Ovary (tissue), 9 donors: ENCODE measurements around the gene KIF1C. TPM values are rescaled to one million over a fixed set of nuclear protein-coding genes. Genes with fewer than 3 reads are reported as not detected.
A peak's percentile ranks its signal among the peaks of the same experiment; 100 is the strongest.

Experiments
- DNase-seq, 5 donors: peaks; one replicate each; pipeline ENCODE4 v3.0.0-alpha.2; 2019 to 2020
- H3K27ac ChIP-seq, 2 donors: fragments of 200-600 bp; one replicate each; pipeline versions ENCODE4 v1.5.1 to v1.8.0; 2019 to 2022
- H3K27me3 ChIP-seq: fragments of 200-600 bp; one replicate; pipeline ENCODE4 v1.8.0; 2022
- H3K36me3 ChIP-seq: fragments of 200-600 bp; sonication (generic); one replicate; pipeline ENCODE4 v1.5.1; 2019
- H3K4me1 ChIP-seq: one replicate; pipeline ENCODE4 v1.8.1; 2013; ENCODE audit warnings: mild to moderate bottlenecking, moderate library complexity; ENCODE audit not compliant: insufficient read depth
- H3K4me3 ChIP-seq: fragments of 200-600 bp; sonication (generic); one replicate; pipeline ENCODE4 v1.5.1; 2017
- H3K9me3 ChIP-seq, 2 donors: fragments of 200-600 bp in 1 of 2; sonication (generic) in 1 of 2; one replicate each; pipeline versions ENCODE4 v1.5.1 to v1.8.1; 2013 to 2019; ENCODE audit warnings: mild to moderate bottlenecking in 1 of 2, moderate library complexity in 1 of 2
- EP300 ChIP-seq: sonication (generic); formaldehyde crosslinking; IDR thresholded peaks from one replicate; pipeline ENCODE4 v1.6.1; 2017; ENCODE audit warnings: antibody characterized with exemption
- POLR2A ChIP-seq: fragments of 450-650 bp; IDR thresholded peaks from one replicate; pipeline ENCODE4 v1.6.1; 2017; ENCODE audit warnings: antibody characterized with exemption, mild to moderate bottlenecking, moderate library complexity
- WGBS, 3 donors: extraction: QIAGEN DNeasy Blood & Tissue Kit in 1 of 3; methylation state at CpG; one replicate each; pipeline versions ENCODE4 v1.1.5 to v1.1.7; 2013 to 2017; 5-methylcytosine and 5-hydroxymethylcytosine counted together
- intact Hi-C, 4 donors: fragments of 100-400 bp; cut with DNase I; formaldehyde crosslinking; loops; one replicate each; pipeline versions ENCODE4 v1.11.0 to v1.15.1; 2022 to 2023
- polyA plus RNA-seq, 2 donors: library from polyadenylated mRNA; stranded (reverse); fragments of 200-250 nt in 1 of 2; fragments of 350-450 nt in 1 of 2; fragmentation: Illumina TruSeq in 1 of 2; extraction: RNeasy Lipid Tissue Mini Kit (QIAGEN cat#74804) in 1 of 2; gene quantifications; one replicate each; pipeline ENCODE4 v1.2.3, GENCODE V29; 2013 to 2014
- total RNA-seq, 7 donors: library from RNA; depleted of rRNA in 2 of 7; stranded (reverse); fragments of >200 nt in 2 of 7; fragmentation: NEBNext Ultra II Directional in 3 of 7; extraction: Animal tissue kit (Norgen Biotek cat#: 25700) in 3 of 7; gene quantifications; one replicate each; pipeline versions ENCODE4 v1.1.0 to v1.2.4, GENCODE V29; 2016 to 2023
- TF ChIP-seq, protein P1 (sequence below), 3 donors: fragments of 450-650 bp in 2 of 3; fragments of 200-600 bp in 1 of 3; IDR thresholded peaks; one replicate each; pipeline versions ENCODE4 v1.5.1 to v1.8.0; 2016 to 2022; ENCODE audit warnings: antibody characterized with exemption in 3 of 3, mild to moderate bottlenecking in 1 of 3
- donor health status: DM: no; HTN: no; CAD: no; lungs with moderate emphysema.
- donor health status: DM: no; HTN: no; CAD: no.
- donor health status: Bipolar disorder and iron deficiency.
- donor health status: DM: yes; HTN: yes; CAD: no.
- donor health status: DM: no; HTN: no; CAD: no.
- donor health status: DM: yes; HTN: yes; CAD: no.

KIF1C gene
- total and polyA plus RNA-seq, 9 donors: 17.5 to 129 (median 90.3) TPM

- intact Hi-C loops: no loop called here
- H3K36me3 ChIP-seq: no peaks in the 10 kb centered on the region
Measured at GRCh38 chr17:4959261-4959965, 38.3 kb upstream of the KIF1C start.

DNA sequence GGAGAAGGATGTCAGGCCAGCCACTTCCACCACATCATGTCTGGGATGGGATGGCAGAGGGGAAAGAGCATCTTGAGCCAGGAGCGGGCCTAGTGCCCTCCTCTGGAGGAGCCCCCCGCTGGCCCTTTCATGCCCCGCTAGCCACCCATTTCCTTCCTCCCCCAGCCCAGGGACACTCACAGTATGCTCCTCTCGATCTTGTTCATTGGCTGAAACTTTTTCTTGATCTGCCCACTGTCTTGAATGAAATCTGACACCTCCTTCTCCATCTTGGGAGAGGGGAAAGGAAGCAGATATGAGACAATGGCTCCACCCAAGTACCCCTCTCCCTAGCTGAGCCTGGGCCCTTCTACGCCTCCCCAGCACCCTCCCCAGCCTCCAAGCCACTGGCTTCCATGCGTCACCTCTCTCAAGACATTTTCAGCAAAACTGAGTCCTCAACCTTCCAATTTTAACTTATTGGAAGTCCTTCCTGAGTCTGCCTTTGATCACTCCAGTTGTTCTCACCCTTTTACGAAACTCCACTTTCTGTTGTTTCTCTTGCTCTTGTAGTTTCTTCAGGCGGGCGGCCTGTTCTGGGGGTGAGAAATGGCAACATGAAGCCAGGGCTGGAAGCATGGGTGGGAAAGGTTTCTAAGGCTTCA lies 37.3 kb upstream of the KIF1C start:
- H3K4me1 ChIP-seq: no peaks in the 10 kb centered on the region
- DNase-seq: no peak
- 83 to 87% (median 84%) methylated on average over 9 of the region's 9 CpGs for WGBS, 3 donors
- no peaks in the 10 kb centered on the region for H3K9me3 ChIP-seq
- no peaks in the 10 kb centered on the region for H3K36me3 ChIP-seq
- TF ChIP-seq, protein P1, sequence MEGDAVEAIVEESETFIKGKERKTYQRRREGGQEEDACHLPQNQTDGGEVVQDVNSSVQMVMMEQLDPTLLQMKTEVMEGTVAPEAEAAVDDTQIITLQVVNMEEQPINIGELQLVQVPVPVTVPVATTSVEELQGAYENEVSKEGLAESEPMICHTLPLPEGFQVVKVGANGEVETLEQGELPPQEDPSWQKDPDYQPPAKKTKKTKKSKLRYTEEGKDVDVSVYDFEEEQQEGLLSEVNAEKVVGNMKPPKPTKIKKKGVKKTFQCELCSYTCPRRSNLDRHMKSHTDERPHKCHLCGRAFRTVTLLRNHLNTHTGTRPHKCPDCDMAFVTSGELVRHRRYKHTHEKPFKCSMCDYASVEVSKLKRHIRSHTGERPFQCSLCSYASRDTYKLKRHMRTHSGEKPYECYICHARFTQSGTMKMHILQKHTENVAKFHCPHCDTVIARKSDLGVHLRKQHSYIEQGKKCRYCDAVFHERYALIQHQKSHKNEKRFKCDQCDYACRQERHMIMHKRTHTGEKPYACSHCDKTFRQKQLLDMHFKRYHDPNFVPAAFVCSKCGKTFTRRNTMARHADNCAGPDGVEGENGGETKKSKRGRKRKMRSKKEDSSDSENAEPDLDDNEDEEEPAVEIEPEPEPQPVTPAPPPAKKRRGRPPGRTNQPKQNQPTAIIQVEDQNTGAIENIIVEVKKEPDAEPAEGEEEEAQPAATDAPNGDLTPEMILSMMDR (IDR thresholded peaks at IDR 0.05): no peak
- TF ChIP-seq EP300 (no peak), POLR2A (no peak)
- H3K27ac ChIP-seq: no peak overlapping the region
- no peaks in the 10 kb centered on the region for H3K27me3 ChIP-seq
- no peak overlapping the region for H3K4me3 ChIP-seq
- intact Hi-C loops: no loop called here

More at GRCh38 chr17:4959261-4959965, 38.3 kb upstream of the KIF1C start:
- Histone ChIP-seq H3K4me1 (no peaks in the 10 kb centered on the region), H3K4me3 (no peak overlapping the region), H3K9me3 (no peaks in the 10 kb centered on the region), H3K27ac (no peak overlapping the region), H3K27me3 (no peaks in the 10 kb centered on the region)
- TF ChIP-seq EP300 (no peak), POLR2A (no peak)
- TF ChIP-seq, protein P1 (IDR thresholded peaks at IDR 0.05): no peak
- 79 to 84% (median 79%) methylated on average over 18 of the region's 18 CpGs for WGBS, 3 donors
- DNase-seq: no peak

- Histone ChIP-seq H3K4me3 (no peak overlapping the region), H3K4me1 (peaks cover 8% of the 10 kb centered on the region), H3K36me3 (no peaks in the 10 kb centered on the region), H3K9me3 (no peaks in the 10 kb centered on the region), H3K27ac (no peak overlapping the region), H3K27me3 (no peaks in the 10 kb centered on the region)
- no peak for DNase-seq
- 94 to 96% (median 95%) methylated on average over 15 of the region's 15 CpGs for WGBS, 3 donors
- no peak for TF ChIP-seq POLR2A
- TF ChIP-seq, protein P1 (IDR thresholded peaks at IDR 0.05): no peak
- no peak for TF ChIP-seq EP300
- intact Hi-C loops: no loop called here
Measured at GRCh38 chr17:4965311-4965986, 32.3 kb upstream of the KIF1C start.

- Histone ChIP-seq H3K4me1 (peaks cover 8% of the 10 kb centered on the region), H3K27ac (peak overlapping the region; percentile 67 to 99), H3K4me3 (peak overlapping the region; percentile 81), H3K36me3 (no peaks in the 10 kb centered on the region), H3K9me3 (no peaks in the 10 kb centered on the region), H3K27me3 (no peaks in the 10 kb centered on the region)
- 0 to 1% (median 0%) methylated on average over 42 of the region's 42 CpGs for WGBS, 3 donors
- DNase-seq: peak; percentile 95 to 98 (median 97)
- no peak for TF ChIP-seq EP300
- TF ChIP-seq, protein P1 (IDR thresholded peaks at IDR 0.05): peak in 1 of 3 donors; percentile 6
- intact Hi-C loops: no loop called here
Measured at GRCh38 chr17:4966844-4967538, 30.8 kb upstream of the KIF1C start.
